DOHH2 (cell line): ENCODE results near the gene PITPNC1.

ENCODE experiments used
- EZH2phosphoT487 ChIP-seq: fragments of 200-600 bp; sonication (generic); IDR thresholded peaks from 2 replicates; pipeline ENCODE4 v1.6.1; 2017; ENCODE audit warnings: borderline replicate concordance, mild to moderate bottlenecking, antibody characterized with exemption, low read length, moderate library complexity, mixed read lengths
- TF ChIP-seq, protein P1 (sequence below): fragments of 200-600 bp; sonication (generic); IDR thresholded peaks from one replicate; pipeline ENCODE4 v1.5.1; 2014; ENCODE audit warnings: antibody characterized with exemption, mild to moderate bottlenecking, low read depth, low read length; ENCODE audit not compliant: poor library complexity, severe bottlenecking

DNA sequence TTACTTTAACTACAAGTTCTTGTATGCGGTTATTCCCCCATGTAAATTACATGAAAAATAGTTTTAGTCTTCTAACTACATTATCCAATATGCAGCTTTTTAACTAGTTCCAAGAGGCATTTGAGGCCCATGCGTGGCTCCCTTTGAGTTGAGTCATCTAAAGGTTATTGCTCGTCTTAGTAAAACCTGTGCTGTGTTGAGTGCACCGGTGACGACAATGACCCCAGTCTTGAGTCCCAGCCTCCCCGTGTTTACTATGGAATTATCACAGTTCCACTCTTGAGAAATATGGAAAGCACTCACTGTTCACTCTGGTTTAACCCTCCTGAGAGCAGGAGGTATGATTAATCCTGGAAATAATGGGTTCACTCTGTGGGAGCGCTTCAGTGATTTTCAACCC, 119.2 kb downstream of the PITPNC1 start:
- TF ChIP-seq, protein P1, sequence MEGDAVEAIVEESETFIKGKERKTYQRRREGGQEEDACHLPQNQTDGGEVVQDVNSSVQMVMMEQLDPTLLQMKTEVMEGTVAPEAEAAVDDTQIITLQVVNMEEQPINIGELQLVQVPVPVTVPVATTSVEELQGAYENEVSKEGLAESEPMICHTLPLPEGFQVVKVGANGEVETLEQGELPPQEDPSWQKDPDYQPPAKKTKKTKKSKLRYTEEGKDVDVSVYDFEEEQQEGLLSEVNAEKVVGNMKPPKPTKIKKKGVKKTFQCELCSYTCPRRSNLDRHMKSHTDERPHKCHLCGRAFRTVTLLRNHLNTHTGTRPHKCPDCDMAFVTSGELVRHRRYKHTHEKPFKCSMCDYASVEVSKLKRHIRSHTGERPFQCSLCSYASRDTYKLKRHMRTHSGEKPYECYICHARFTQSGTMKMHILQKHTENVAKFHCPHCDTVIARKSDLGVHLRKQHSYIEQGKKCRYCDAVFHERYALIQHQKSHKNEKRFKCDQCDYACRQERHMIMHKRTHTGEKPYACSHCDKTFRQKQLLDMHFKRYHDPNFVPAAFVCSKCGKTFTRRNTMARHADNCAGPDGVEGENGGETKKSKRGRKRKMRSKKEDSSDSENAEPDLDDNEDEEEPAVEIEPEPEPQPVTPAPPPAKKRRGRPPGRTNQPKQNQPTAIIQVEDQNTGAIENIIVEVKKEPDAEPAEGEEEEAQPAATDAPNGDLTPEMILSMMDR = no peak
- TF ChIP-seq EZH2phosphoT487 = no peak
